C4-2B (cell line): ENCODE measurements around the gene MRPS33.

ENCODE experiments used
- H3K27ac ChIP-seq: fragments of 450-650 bp; 2 replicates; pipeline ENCODE4 v1.5.1; 2017
- CTCF ChIP-seq: fragments of 450-650 bp; conservative IDR thresholded peaks from 2 replicates; pipeline ENCODE4 v1.5.1; 2017; ENCODE audit warnings: mild to moderate bottlenecking
- ZFX ChIP-seq: fragments of 450-650 bp; IDR thresholded peaks from 2 replicates; pipeline ENCODE4 v1.6.1; 2017

The MRPS33 gene

GRCh38 chr7:141023295-141023694 lies 8.5 kb upstream of the MRPS33 start:
- no peak for TF ChIP-seq ZFX
- no peak for TF ChIP-seq CTCF
- H3K27ac ChIP-seq, result no peak overlapping the region

- no peak overlapping the region for H3K27ac ChIP-seq
Observed at GRCh38 chr7:141017555-141017954, 2.8 kb upstream of the MRPS33 start.

GRCh38 chr7:141016349-141016748 lies 1.6 kb upstream of the MRPS33 start:
- no peak for TF ChIP-seq ZFX
- TF ChIP-seq CTCF, result no peak
- H3K27ac ChIP-seq, result no peak overlapping the region

More at GRCh38 chr7:141017555-141017954, 2.8 kb upstream of the MRPS33 start:
- no peak for TF ChIP-seq ZFX
- no peak for TF ChIP-seq CTCF

- peak overlapping the region; percentile 89 for H3K27ac ChIP-seq
- no peak for TF ChIP-seq CTCF
- TF ChIP-seq ZFX, result no peak
Observed at GRCh38 chr7:141014125-141014523, 628 bp downstream of the MRPS33 start.

GRCh38 chr7:141013345-141013715 lies 1.4 kb downstream of the MRPS33 start:
- TF ChIP-seq ZFX, result no peak
- TF ChIP-seq CTCF, result no peak

GRCh38 chr7:141012696-141013344 lies 1.9 kb downstream of the MRPS33 start:
- no peak overlapping the region for H3K27ac ChIP-seq
- TF ChIP-seq CTCF (no peak), ZFX (no peak)

More at GRCh38 chr7:141013345-141013715, 1.4 kb downstream of the MRPS33 start:
- no peak overlapping the region for H3K27ac ChIP-seq

GRCh38 chr7:141012044-141012685 lies 2.6 kb downstream of the MRPS33 start:
- TF ChIP-seq CTCF (peak; percentile 86), ZFX (no peak)
- H3K27ac ChIP-seq, result no peak overlapping the region
